HG03039 (cell line): ENCODE measurements around the gene ZFPL1.
A peak's percentile ranks its signal among the peaks of the same experiment; 100 is the strongest.

Experiments used
- ATAC-seq: cut with Tn5 transposase; IDR thresholded peaks from one replicate; pipeline ENCODE4 v1.9.1; 2021; ENCODE audit warnings: mild to moderate bottlenecking, moderate library complexity; ENCODE audit not compliant: unreplicated experiment

ZFPL1 gene

DNA sequence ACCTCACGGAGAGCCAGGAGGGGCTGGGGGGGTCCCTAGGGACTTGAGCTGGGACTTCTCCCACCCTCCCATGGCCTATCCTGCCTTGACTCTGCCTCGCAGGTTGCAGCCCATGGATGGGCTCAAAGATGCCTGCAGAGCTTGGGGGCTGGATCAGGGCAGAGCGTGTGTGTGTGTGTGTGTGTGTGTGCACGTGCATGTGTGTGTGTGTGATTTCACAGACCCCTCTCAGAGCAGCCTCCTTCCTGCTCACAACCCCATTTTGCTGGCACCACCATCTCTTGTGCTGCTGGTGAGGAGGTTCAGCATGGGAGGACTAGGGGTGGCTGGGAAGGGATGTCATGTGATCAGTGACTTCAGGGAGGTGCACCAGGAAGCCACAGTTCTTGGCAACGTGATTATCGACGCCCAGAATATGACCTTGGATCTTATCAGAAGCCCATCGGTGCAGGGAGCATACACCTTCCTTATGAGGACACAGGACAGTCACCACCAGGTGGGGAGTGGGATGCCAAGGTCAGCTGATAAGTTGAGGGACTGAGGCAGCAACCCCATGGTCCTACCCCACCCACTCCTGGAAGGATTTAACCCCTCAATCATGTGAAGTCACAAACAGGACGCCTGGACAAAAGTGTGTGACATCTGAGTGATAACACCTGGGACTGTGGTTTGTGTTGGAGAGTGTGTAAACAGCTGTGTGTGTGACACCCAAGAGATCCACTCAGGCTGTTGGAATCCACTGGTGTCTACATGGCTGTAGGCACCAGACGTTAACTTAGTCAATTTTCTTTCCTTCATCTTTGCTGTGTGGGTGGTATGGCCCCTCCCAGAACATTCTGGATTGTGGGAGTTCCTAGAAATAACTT lies 23.8 kb upstream of the ZFPL1 start:
- no peak for ATAC-seq

DNA sequence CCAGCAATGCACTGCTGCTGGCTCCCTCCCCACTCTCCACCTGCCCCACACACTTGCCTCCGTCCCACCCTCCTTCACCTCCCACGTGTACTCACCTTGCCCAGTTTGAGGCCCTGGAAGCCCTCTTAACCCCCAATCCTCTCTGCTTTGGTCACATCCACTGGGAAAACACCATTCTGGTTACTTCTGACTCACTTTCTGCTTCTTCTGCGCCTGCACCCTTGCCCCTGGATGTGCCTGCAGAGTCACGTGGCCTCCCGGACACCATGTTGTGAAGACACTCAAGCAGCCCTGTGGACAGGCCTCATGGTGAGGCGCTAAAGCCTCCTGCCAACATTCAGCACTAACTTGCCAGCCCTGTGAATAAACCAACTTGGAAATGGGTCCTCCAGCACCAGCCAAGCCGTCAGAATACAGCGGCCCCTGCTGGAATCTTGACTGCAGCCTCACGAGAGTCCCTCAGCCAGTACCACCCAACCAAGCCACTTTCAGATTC lies 23.1 kb upstream of the ZFPL1 start:
- no peak for ATAC-seq

DNA sequence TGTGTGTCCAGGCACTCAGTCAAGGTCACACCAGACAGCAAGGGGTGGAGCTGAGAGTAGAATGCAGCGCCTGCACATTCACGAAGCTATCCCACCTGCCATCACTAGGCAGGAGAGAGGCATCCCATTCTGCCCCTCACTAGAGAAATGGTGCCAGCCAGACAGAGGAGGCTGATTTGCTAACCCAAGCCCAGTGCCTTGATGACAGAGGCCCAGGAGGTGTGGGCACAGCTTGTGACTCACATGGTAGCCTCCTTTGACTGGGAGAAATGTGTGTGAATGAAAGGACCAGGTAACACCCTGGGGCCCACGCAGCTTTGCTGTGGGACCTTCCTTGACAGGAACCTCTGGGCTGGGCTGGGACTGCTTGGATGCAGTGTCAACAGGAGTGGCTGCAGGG lies 20.5 kb upstream of the ZFPL1 start:
- ATAC-seq = no peak

DNA sequence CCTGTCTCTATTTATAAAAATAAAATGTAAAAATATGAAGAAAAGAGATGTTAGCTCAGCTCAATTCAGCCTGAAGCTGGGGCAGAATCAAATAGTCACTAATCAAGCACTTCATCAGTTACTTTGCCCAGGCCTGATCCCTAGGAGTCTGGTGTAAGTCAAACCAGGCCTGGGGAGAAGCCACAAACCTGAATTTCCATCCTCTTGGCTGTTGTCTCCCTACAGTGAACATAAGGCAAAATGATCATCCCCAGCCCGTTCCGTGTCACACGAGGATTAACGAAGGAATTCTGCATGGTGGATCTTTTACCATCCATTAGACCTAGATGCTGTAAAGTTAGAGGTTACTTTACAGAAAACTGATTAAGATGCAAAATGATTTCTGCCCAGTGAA lies 19.2 kb upstream of the ZFPL1 start:
- ATAC-seq = no peak

DNA sequence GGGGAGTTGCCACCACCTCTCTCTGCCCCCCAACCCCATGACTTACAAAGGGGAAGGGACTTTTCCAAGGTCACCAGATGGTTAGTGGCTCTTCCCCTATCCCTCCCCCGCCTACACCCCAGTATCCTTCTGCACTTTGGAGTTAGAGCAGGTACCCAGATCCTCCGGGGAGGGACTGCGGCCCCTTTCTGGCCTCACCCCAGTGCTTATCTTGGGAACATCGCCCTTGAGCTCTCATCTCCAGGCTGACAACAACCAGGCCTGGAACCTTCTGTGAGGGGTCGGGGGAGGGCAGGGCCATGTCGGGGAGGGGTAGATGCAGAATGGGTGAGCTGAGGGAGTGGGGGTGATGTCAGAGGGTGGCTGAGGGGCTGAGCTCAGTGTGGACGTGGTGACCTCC lies 18.2 kb upstream of the ZFPL1 start:
- no peak for ATAC-seq

DNA sequence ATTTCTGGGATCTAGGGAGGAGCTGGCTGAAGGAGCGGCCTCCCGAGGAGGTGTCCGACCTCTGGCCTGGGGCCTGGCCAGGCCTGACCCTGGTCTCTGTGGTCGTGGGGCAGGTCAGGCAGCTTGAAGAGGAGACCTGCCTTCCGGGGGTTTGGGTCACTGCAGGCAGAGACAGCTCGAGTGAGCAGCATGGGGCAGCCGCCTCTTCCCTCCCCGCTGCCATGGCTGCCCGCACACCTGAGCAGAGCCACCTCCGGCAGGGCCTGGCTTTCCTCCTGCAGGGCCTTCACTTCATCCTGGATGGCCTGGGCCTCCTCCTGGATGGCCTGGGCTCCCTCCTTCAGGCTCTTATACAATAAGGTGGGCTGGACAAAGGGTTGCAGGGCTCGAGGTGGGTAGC lies 17.7 kb upstream of the ZFPL1 start:
- no peak for ATAC-seq

DNA sequence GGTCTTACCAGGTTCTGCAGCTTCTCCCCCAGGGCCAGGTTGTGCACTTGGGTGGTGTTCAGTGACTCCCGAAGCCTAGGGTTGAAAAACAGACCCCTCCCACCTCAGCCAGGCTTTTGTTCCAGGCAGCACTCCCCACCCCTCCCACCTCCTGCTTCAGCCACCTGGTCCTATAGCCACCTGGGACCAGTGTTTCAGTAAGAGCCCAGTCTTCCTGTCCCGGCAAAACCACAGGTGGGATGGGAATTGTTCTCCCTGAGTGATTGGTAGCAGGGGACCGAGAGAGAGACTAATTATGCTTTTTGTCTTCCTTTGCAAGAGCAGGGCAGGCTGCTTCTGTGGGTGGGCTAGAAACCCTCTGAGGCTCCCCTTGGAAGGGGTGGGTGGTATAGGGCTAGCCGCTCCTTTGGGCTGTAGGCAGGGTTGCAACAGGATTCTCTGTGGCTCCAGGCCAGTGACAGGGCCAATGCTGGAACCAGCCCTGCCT lies 17.2 kb upstream of the ZFPL1 start:
- ATAC-seq = no peak

DNA sequence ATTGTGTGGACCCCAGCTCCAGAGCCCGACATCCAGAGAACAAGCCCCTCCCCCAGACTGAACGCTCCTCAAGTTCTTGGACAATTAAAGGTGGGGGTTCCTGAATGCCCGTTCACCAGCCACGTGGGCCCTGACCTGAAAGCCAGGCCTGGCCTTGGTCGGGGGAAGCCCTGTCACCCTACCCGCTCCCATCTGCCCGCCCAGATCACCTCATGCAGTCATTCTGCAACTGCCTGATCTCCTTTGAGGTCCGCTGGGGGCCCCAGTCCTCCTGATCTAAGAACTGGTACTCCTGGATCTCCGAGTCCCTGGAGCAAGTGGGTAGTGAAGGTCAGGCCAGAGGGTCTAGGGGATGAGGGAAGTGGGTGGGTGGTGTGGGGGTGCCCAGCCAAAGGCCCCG lies 16.6 kb upstream of the ZFPL1 start:
- no peak for ATAC-seq

DNA sequence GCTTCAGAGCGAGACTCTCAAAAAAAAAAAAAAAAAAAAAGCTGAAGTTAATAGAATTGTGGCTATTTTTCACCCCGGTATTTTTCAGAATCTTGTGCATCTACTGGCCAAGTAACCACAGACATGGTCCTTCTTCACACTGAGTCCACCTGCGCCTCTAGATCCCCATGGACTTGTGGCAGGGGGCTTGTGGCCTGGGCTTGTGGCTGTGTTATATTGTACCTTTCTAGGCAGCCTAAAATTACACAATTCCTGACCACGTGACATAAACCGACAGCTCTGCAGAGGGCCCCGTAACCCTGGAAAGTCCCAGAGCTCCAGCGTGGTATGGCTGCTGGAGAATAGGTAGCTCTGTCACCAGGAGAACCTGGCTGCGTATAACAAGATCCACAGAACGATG lies 14.8 kb upstream of the ZFPL1 start:
- no peak for ATAC-seq

DNA sequence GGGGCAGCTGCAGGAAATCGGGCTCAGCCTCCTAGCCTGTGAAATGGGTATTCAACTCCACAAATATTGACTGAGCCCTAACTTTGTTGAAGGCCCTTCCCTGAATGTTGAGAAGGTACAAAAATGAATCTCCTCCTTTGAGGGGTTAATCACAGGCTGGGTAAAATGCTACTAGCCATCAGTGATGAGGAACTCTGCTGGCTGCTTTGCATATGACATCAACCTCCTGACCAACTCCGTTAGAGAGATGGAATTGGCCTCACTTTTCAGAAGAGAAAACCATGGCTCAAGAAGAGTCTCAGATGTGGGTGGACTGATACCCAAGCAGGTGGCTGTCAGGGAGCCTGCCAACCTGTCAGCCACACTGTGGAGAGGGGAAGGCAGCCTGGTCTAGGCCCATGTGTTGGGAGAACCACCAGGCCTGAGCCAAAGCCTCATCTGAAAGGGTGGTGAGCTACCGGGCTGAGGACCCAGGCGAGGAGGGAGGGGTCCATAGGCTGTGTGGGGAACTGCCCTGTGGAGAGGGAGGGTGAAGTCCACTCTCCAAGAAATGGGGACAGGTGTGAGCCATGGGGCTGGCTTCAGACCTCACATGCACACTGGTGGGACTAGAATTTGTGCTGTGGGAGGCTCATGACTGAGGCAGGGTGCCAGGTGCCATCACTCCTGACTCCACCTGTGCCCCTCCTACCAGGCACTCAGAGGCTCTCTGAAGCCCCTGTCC lies 12.0 kb upstream of the ZFPL1 start:
- no peak for ATAC-seq

DNA sequence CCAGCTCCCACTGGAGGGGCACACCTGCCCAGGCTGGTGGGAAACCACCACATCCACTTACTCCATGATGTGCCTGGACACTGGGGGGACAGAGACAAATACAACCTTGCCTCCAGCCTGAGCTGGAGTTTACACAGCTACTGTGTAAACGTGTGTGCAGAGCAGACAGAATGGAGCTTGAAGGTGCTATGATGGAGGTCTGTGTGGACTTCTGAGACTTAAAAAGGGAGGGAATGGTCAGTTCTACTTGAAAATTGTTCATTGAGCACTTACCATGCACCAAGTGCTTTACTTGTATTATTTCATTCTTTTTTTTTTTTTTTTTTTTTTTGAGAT lies 11.4 kb upstream of the ZFPL1 start:
- no peak for ATAC-seq

DNA sequence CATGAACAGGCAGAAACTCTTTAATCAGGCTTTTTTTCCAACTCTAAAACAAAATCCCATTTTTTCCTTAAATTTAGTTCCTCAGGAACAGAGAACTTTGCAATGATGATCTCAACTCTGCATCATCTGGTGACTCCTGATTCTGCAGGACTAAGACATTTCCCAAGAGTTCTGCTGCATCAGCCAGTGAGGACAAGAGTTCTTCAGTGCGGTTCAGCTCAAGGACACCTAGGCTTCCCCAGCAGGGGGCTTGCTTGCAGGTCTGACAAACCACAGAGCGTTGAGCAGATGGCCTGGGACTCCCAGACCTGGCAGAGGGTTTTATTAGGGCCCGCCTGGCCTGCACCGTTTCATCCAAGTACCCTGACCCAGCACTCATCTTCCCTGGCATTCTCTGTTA lies 6.6 kb upstream of the ZFPL1 start:
- no peak for ATAC-seq

DNA sequence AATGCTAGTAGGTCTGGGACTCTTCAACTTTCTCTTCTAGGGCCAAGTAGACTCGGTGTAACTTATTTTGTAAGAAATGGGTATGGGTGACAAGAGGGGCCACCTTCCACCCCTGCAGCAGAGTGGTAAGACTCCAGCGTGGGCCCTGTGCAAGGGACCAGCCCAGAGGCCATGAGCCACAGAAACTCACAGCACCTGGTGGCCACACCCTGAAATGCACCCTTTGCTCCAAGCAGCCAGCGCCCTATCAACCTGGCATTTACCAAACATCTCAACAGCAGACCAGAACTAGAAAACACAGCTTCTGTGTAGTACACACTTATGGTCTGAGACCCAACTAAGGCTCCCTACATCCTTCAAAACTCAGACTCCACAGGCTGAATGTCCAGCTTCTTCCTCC lies 5.9 kb upstream of the ZFPL1 start:
- ATAC-seq = no peak

DNA sequence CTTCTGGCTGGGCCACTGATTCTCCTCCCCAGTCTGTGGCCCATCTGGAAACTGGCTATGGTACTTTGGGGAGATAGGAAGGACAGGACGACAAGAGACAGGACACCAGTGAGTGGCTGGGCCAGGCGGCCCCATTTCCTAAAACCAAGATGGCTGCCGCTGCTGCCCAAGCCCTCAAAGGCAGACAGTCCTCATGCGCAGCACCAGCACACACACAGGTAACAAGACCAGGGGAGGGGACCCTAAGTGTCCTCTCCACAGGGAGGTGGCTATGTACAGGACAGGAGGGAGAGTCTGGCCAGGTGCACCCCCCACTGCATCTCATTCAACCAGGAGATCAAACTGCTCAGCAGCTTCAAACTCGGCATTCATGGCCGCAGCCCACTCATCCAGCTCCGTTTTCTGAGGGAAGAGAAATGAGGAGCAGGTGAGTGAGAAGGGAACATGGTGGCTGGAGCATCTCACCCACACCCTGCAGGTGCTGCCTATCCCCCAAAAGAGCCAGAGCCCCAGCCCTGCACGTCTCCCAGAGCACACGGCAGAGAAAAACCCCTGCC lies 5.2 kb upstream of the ZFPL1 start:
- ATAC-seq = no peak

DNA sequence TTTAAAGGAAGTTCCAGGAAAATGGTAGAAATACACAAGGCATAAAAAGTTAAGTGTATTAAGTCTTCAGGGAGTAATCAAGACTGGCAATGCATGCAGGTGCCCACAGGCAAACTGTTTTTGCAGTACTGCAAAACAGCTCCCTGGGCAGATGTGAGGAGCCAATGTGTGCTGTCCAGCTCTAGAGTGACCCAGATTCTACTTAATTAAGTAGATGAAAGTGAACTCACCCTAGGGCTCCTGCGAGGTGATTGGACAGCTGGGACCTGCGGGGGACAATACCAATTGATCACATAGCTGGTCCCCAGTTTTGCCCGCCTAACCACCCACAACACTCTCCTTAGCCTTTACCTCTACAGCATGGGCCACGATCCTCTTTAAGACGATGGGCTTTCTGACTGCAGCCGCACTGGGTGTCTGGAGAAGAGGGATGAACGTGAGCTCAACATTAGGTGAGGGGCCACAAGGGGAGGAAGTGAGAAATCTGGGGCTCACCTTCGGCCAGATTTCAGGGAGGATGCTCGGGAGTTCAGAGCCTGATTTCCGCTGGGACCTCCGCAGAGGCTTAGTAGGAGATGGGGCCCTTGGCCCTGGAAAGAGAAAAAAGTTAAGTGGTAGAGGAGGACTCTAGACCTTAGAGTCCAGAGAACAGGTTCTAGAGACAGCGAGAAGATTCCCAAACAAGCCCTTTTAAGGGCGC lies 738 bp upstream of the ZFPL1 start:
- peak; percentile 6 for ATAC-seq

DNA sequence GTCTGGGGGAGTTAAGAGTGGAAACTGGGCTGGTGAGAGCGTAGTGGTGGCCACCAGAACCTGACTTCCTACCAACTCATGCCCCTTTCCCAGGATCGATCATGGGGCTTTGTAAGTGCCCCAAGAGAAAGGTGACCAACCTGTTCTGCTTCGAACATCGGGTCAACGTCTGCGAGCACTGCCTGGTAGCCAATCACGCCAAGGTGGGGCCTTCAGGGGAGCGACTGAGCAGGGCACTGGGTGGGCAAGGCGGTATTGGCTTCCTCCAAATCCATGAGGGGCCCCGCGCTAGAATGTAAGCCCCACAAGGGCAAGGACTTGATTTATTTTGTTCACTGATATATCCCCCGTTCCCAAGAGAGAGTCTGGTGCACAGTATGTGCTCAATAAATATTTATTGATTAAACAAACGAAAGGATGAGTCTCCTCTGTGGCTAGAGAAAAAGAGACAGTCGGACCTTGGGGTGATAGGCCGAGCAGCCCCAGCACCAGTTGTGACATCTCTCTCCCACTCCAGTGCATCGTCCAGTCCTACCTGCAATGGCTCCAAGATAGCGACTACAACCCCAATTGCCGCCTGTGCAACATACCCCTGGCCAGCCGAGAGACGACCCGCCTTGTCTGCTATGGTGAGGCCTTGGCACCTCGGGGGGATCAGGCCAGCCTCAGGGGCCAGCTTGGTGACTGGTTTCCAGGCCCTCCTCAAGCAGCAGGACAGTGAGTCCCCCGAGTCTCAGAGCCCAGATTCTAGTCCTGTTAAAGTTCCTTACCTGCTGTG lies 765 bp downstream of the ZFPL1 start:
- ATAC-seq = no peak

DNA sequence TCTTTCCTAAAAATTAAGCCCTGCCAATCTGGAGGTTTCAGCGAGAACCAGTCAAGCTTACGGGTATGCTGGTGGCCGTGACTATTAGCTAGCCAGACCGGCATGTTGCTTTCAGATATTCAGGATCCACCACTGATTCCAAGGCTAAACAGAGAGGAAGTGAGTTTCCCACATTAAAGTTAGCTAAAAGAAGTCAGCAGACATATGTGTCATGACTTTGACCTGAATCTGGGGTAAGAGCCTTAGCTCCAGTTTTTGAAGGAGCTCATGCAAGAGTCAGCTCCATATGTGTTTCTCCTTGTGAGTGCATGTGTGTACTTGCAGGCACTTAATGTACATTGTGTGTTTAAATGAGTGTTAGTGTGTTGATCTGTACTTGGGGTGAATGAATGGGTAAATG lies 1.4 kb downstream of the ZFPL1 start:
- no peak for ATAC-seq

DNA sequence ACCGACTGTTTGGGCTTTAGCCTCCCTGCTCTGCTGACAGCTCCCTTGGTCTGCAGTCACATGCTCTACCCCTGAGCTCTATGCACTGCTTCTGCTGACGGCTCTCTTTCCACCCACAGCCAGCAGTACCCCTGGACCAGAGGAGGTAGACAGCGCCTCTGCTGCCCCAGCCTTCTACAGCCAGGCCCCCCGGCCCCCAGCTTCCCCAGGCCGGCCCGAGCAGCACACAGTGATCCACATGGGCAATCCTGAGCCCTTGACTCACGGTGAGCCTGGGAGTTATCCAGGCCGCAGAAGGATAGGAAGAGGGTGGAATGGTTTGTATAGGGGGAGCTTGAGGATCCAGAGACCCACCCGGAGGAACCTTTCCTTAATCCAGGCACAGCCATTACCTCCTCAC lies 2.8 kb downstream of the ZFPL1 start:
- no peak for ATAC-seq

DNA sequence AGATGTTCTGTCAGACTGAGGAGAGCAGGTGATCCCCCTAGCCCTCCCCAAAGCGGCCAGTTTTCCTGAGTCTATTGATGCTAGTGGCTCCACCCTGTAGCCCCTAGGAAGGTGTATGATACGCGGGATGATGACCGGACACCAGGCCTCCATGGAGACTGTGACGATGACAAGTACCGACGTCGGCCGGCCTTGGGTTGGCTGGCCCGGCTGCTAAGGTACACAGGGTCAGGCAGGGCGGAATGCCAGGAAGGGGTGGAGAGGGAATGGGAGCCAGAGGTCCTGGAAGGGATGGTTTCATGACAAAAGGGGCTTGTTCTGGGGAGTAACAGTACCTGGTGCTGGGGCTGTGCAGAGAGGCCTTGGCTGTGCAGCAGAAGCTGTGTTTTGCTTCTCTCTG lies 3.2 kb downstream of the ZFPL1 start:
- ATAC-seq = no peak

DNA sequence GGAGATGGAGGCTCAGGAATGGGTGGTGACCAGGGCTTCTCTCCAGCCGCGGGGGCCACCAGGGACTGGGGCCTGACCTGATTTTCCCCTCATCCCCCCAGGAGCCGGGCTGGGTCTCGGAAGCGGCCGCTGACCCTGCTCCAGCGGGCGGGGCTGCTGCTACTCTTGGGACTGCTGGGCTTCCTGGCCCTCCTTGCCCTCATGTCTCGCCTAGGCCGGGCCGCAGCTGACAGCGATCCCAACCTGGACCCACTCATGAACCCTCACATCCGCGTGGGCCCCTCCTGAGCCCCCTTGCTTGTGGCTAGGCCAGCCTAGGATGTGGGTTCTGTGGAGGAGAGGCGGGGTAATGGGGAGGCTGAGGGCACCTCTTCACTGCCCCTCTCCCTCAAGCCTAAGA lies 3.8 kb downstream of the ZFPL1 start:
- no peak for ATAC-seq

DNA sequence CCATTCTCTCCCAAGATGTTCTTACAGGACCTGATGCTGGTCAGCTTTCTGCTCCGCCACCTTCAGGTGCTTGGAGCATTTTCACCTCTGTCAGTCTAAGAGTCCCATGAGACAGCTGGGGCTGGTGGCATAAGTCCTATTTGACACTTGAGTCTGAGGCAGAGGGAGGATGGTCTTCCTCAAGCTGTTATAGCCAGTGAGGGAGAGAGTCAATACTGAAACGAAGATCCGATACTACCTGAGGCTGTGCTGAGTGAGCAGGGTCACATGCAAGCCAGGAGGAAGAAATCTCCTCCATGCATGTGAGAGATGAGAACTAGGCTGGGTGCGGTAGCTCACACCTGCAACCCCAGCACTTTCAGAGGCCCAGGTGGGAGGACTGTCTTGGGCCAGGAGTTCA lies 5.6 kb downstream of the ZFPL1 start:
- ATAC-seq = no peak
